GM21515 (cell line): Measurements from ENCODE around the gene DNAAF2.
A peak's percentile ranks its signal among the peaks of the same experiment; 100 is the strongest.
"Not testable (repeated sequence)": the region's sequence is repeated elsewhere in the genome, so short reads cannot be mapped to it uniquely, and the experiment has no call there.

Source experiments
- ATAC-seq: cut with Tn5 transposase; IDR thresholded peaks from one replicate; pipeline ENCODE4 v1.9.1; 2021; ENCODE audit not compliant: unreplicated experiment

Gene DNAAF2

GRCh38 chr14:49634547-49635334 is at the start of gene DNAAF2:
TSS of gene DNAAF2 (minus strand) at chr14:49635244. CDS start at chr14:49635149, 95 bp downstream.
- ATAC-seq: peak; percentile 27

GRCh38 chr14:49679271-49679670 is 44.2 kb upstream of the DNAAF2 start:
- no peak for ATAC-seq

GRCh38 chr14:49677643-49678042 is 42.6 kb upstream of the DNAAF2 start:
- no peak for ATAC-seq

- ATAC-seq: no peak
Measured at GRCh38 chr14:49673586-49673985, 38.5 kb upstream of the DNAAF2 start.

- ATAC-seq: no peak
Measured at GRCh38 chr14:49670475-49670874, 35.4 kb upstream of the DNAAF2 start.

GRCh38 chr14:49659526-49660455 is 24.7 kb upstream of the DNAAF2 start:
- ATAC-seq: no peak

- not testable (repeated sequence) for ATAC-seq
Measured at GRCh38 chr14:49657500-49657899, 22.5 kb upstream of the DNAAF2 start.

- no peak for ATAC-seq
Measured at GRCh38 chr14:49654511-49654910, 19.5 kb upstream of the DNAAF2 start.

- ATAC-seq: no peak
Measured at GRCh38 chr14:49653508-49653907, 18.5 kb upstream of the DNAAF2 start.

GRCh38 chr14:49642163-49642562 is 7.1 kb upstream of the DNAAF2 start:
- no peak for ATAC-seq

GRCh38 chr14:49641697-49642129 is 6.7 kb upstream of the DNAAF2 start:
- no peak for ATAC-seq

- ATAC-seq: no peak
Measured at GRCh38 chr14:49640540-49641417, 5.7 kb upstream of the DNAAF2 start.

- no peak for ATAC-seq
Measured at GRCh38 chr14:49637534-49638078, 2.6 kb upstream of the DNAAF2 start.

GRCh38 chr14:49636866-49637265 is 1.8 kb upstream of the DNAAF2 start:
- no peak for ATAC-seq

- peak; percentile 77 for ATAC-seq
Measured at GRCh38 chr14:49633640-49634546, 1.2 kb downstream of the DNAAF2 start.

- no peak for ATAC-seq
Measured at GRCh38 chr14:49623941-49624839, 10.9 kb downstream of the DNAAF2 start.

- no peak for ATAC-seq
Measured at GRCh38 chr14:49623387-49623786, 11.7 kb downstream of the DNAAF2 start.

GRCh38 chr14:49622022-49622607 is 12.9 kb downstream of the DNAAF2 start:
- no peak for ATAC-seq
